GM23338 (cell line): ENCODE data around the gene ARHGEF17. TPM values are rescaled to one million over a fixed set of nuclear protein-coding genes. Genes with fewer than 3 reads are reported as not detected.

Experiments used
- ATAC-seq: fragments of 200-7000 bp; cut with Tn5 transposase; 3 replicates; pipeline ENCODE4 v1.9.1; 2020
- DNase-seq: peaks from one replicate; pipeline ENCODE4 v3.0.0-alpha.2; 2015; ENCODE audit warnings: low spot score
- H2AFZ ChIP-seq: fragments of 200-600 bp; sonication (generic); 2 replicates; pipeline ENCODE4 v1.8.0; 2016; ENCODE audit warnings: antibody characterized with exemption, mild to moderate bottlenecking, moderate library complexity
- H3F3A ChIP-seq: fragments of 200-600 bp; sonication (generic); replicated peaks from 2 replicates; pipeline ENCODE4 v1.8.0; 2017; ENCODE audit warnings: antibody characterized with exemption, mixed run types, low read depth
- H3K27ac ChIP-seq: fragments of 200-600 bp; sonication (generic); 2 replicates; pipeline ENCODE4 v1.6.1; 2016; ENCODE audit warnings: low read depth
- H3K27me3 ChIP-seq: fragments of 200-600 bp; sonication (generic); 2 replicates; pipeline ENCODE4 v1.8.0; 2016; ENCODE audit warnings: mild to moderate bottlenecking, mixed run types, moderate library complexity; ENCODE audit not compliant: insufficient read depth
- H3K36me3 ChIP-seq: fragments of 200-600 bp; sonication (generic); 2 replicates; pipeline ENCODE4 v1.8.0; 2016; ENCODE audit warnings: mild to moderate bottlenecking; ENCODE audit not compliant: insufficient read depth
- H3K4me1 ChIP-seq: fragments of 200-600 bp; sonication (generic); 2 replicates; pipeline ENCODE4 v1.8.0; 2016; ENCODE audit warnings: mild to moderate bottlenecking, moderate library complexity; ENCODE audit not compliant: insufficient read depth
- H3K4me2 ChIP-seq: fragments of 200-600 bp; sonication (generic); 2 replicates; pipeline ENCODE4 v1.7.1; 2017; ENCODE audit warnings: mixed run types
- H3K4me3 ChIP-seq: fragments of 200-600 bp; sonication (generic); 2 replicates; pipeline ENCODE4 v1.6.1; 2016; ENCODE audit warnings: mixed run types
- H3K79me2 ChIP-seq: fragments of 200-600 bp; sonication (generic); replicated peaks from 2 replicates; pipeline ENCODE4 v1.8.0; 2017; ENCODE audit warnings: mild to moderate bottlenecking; ENCODE audit not compliant: insufficient read depth
- H3K9me2 ChIP-seq: fragments of 200-600 bp; sonication (generic); 2 replicates; pipeline ENCODE4 v1.8.0; 2017; ENCODE audit not compliant: insufficient read depth
- H4K20me1 ChIP-seq: fragments of 200-600 bp; sonication (generic); replicated peaks from 2 replicates; pipeline ENCODE4 v1.8.0; 2017; ENCODE audit warnings: mild to moderate bottlenecking; ENCODE audit not compliant: insufficient read depth
- H3K27ac Mint-ChIP-seq: 2 replicates; pipeline ENCODE4 v1.8.0; 2020; ENCODE audit warnings: inconsistent platforms, mild to moderate bottlenecking, moderate library complexity, mixed read lengths
- H3K27me3 Mint-ChIP-seq: 3 replicates; pipeline ENCODE4 v1.8.0; 2022; ENCODE audit warnings: low read depth, mild to moderate bottlenecking, moderate library complexity, mixed read lengths, inconsistent platforms; ENCODE audit not compliant: insufficient read depth, poor library complexity
- H3K36me3 Mint-ChIP-seq: 3 replicates; pipeline ENCODE4 v1.8.0; 2021; ENCODE audit warnings: low read depth, mild to moderate bottlenecking, inconsistent platforms, moderate library complexity, mixed read lengths
- H3K4me1 Mint-ChIP-seq: 3 replicates; pipeline ENCODE4 v1.8.0; 2020; ENCODE audit warnings: mild to moderate bottlenecking, inconsistent platforms, mixed read lengths
- H3K4me3 Mint-ChIP-seq: 3 replicates; pipeline ENCODE4 v1.8.0; 2021; ENCODE audit warnings: moderate library complexity, mild to moderate bottlenecking, inconsistent platforms, mixed read lengths
- H3K9me3 Mint-ChIP-seq: 3 replicates; pipeline ENCODE4 v1.8.0; 2020; ENCODE audit warnings: moderate library complexity, mild to moderate bottlenecking, inconsistent platforms, mixed read lengths
- CREB1 ChIP-seq: fragments of 250-450 bp; sonication (Bioruptor Pico); IDR thresholded peaks from 2 replicates; pipeline ENCODE4 v1.5.0; 2020; ENCODE audit warnings: low read depth, mild to moderate bottlenecking, moderate library complexity
- EZH2 ChIP-seq: fragments of 200-600 bp; sonication (generic); IDR thresholded peaks from one replicate; pipeline ENCODE4 v1.8.0; 2017; ENCODE audit warnings: antibody characterized with exemption, mild to moderate bottlenecking, low read depth; ENCODE audit not compliant: unreplicated experiment
- EZH2phosphoT487 ChIP-seq: fragments of 200-600 bp; sonication (generic); IDR thresholded peaks from one replicate; pipeline ENCODE4 v1.8.1; 2018; ENCODE audit warnings: antibody characterized with exemption; ENCODE audit not compliant: unreplicated experiment
- JUNB ChIP-seq: IDR thresholded peaks from one replicate; pipeline ENCODE4 v1.6.1; 2016; ENCODE audit warnings: antibody characterized with exemption; ENCODE audit not compliant: unreplicated experiment
- NANOG ChIP-seq: IDR thresholded peaks from 2 replicates; pipeline ENCODE4 v1.6.1; 2016; ENCODE audit warnings: antibody characterized with exemption, borderline replicate concordance
- POLR2AphosphoS5 ChIP-seq: IDR thresholded peaks from 2 replicates; pipeline ENCODE4 v1.6.1; 2016; ENCODE audit warnings: antibody characterized with exemption, low read depth
- REST ChIP-seq: IDR thresholded peaks from one replicate; pipeline ENCODE4 v1.6.1; 2018; ENCODE audit warnings: antibody characterized with exemption; ENCODE audit not compliant: unreplicated experiment
- STAT1 ChIP-seq: IDR thresholded peaks from one replicate; pipeline ENCODE4 v1.6.1; 2016; ENCODE audit warnings: antibody characterized with exemption; ENCODE audit not compliant: unreplicated experiment
- ZNF114 ChIP-seq: fragments of 250-450 bp; sonication (Bioruptor Pico); IDR thresholded peaks from 2 replicates; pipeline ENCODE4 v1.5.0; 2020; ENCODE audit warnings: mild to moderate bottlenecking, moderate library complexity
- ZNF331 ChIP-seq: fragments of 250-450 bp; sonication (Bioruptor Pico); IDR thresholded peaks from 2 replicates; pipeline ENCODE4 v1.5.0; 2020; ENCODE audit warnings: low read depth, mild to moderate bottlenecking, moderate library complexity
- ZNF462 ChIP-seq: fragments of 250-450 bp; sonication (Bioruptor Pico); IDR thresholded peaks from 2 replicates; pipeline ENCODE4 v1.5.0; 2020; ENCODE audit warnings: mild to moderate bottlenecking, moderate library complexity
- polyA plus RNA-seq: library from polyadenylated mRNA; unstranded; fragments of >200 nt; fragmentation: Nextera tagmentation; extraction: Ambion mirVana; gene quantifications from 2 replicates; pipeline ENCODE4 v1.2.1, GENCODE V29; 2016
- total RNA-seq: library from RNA; depleted of rRNA; stranded (reverse); fragments of >200 nt; shearing (Covaris generic); gene quantifications from 2 replicates; pipeline ENCODE4 v1.2.3, GENCODE V29; 2014
- TF ChIP-seq, protein P1 (sequence below): IDR thresholded peaks from 2 replicates; pipeline ENCODE4 v1.6.1; 2016; ENCODE audit warnings: antibody characterized with exemption
- TF ChIP-seq, protein P2 (sequence below), 2 experiments: fragments of 200-600 bp in 1 of 2; sonication (generic) in 1 of 2; conservative IDR thresholded peaks; 2 replicates each; pipeline versions ENCODE4 v1.5.1 to v1.6.1; 2016 to 2017; ENCODE audit warnings: antibody characterized with exemption in 2 of 2, low read depth in 2 of 2, mild to moderate bottlenecking in 2 of 2, moderate library complexity in 1 of 2

Gene ARHGEF17
- total and polyA plus RNA-seq, 2 experiments from 2014 or later, result 2.9 to 15.0 TPM

- no peaks in the 10 kb centered on the region for H3K27me3 ChIP-seq
- Mint-ChIP-seq H3K27me3 (peaks cover 15% of the 10 kb centered on the region), H3K4me3 (no peak overlapping the region), H3K4me1 (peaks cover 44% of the 10 kb centered on the region), H3K36me3 (peaks cover 7% of the 10 kb centered on the region; the same call in 2 of the 3 replicates), H3K9me3 (no peaks in the 10 kb centered on the region), H3K27ac (no peak overlapping the region)
- H3K79me2 ChIP-seq, result peaks cover 5% of the 10 kb centered on the region; the same call in 1 of the 2 replicates
- no peaks in the 10 kb centered on the region for H3K36me3 ChIP-seq
- no peak overlapping the region for H3K27ac ChIP-seq
- no peaks in the 10 kb centered on the region for H3K9me2 ChIP-seq
- H4K20me1 ChIP-seq, result no peaks in the 10 kb centered on the region; the same call in none of the 2 replicates
- no peak overlapping the region for H3K4me3 ChIP-seq
- ATAC-seq (no peak), DNase-seq (no peak)
- H3K4me2 ChIP-seq, result peak overlapping the region; percentile 40
- peaks cover 33% of the 10 kb centered on the region for H3K4me1 ChIP-seq
- H2AFZ ChIP-seq, result no peak overlapping the region
- TF ChIP-seq JUNB (no peak), ZNF114 (CRISPR knock-in tag) (no peak), ZNF462 (CRISPR knock-in tag) (no peak), POLR2AphosphoS5 (no peak), EZH2phosphoT487 (no peak), EZH2 (no peak), CREB1 (CRISPR knock-in tag) (no peak), REST (no peak), NANOG (no peak), STAT1 (no peak), ZNF331 (CRISPR knock-in tag) (no peak)
- TF ChIP-seq, protein P1, sequence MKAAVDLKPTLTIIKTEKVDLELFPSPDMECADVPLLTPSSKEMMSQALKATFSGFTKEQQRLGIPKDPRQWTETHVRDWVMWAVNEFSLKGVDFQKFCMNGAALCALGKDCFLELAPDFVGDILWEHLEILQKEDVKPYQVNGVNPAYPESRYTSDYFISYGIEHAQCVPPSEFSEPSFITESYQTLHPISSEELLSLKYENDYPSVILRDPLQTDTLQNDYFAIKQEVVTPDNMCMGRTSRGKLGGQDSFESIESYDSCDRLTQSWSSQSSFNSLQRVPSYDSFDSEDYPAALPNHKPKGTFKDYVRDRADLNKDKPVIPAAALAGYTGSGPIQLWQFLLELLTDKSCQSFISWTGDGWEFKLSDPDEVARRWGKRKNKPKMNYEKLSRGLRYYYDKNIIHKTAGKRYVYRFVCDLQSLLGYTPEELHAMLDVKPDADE, result no peak
- TF ChIP-seq, protein P2, sequence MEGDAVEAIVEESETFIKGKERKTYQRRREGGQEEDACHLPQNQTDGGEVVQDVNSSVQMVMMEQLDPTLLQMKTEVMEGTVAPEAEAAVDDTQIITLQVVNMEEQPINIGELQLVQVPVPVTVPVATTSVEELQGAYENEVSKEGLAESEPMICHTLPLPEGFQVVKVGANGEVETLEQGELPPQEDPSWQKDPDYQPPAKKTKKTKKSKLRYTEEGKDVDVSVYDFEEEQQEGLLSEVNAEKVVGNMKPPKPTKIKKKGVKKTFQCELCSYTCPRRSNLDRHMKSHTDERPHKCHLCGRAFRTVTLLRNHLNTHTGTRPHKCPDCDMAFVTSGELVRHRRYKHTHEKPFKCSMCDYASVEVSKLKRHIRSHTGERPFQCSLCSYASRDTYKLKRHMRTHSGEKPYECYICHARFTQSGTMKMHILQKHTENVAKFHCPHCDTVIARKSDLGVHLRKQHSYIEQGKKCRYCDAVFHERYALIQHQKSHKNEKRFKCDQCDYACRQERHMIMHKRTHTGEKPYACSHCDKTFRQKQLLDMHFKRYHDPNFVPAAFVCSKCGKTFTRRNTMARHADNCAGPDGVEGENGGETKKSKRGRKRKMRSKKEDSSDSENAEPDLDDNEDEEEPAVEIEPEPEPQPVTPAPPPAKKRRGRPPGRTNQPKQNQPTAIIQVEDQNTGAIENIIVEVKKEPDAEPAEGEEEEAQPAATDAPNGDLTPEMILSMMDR (conservative IDR thresholded peaks at IDR 0.05; ENCODE audit: low read depth in 2 of 2), result no peak
- no peaks in the 10 kb centered on the region for H3F3A ChIP-seq
These were observed 12.9 kb downstream of the ARHGEF17 start for GRCh38 chr11:73320763-73321603.
